GM12878 (cell line): ENCODE results near the gene UHRF1. TPM values are rescaled to one million over a fixed set of nuclear protein-coding genes. Genes with fewer than 3 reads are reported as not detected.
A peak's percentile ranks its signal among the peaks of the same experiment; 100 is the strongest.

ENCODE experiments used
- E2F8 ChIP-seq: fragments of 450-650 bp; IDR thresholded peaks from 2 replicates; pipeline ENCODE4 v1.6.1; 2018; ENCODE audit warnings: mild to moderate bottlenecking, low read depth, moderate library complexity; ENCODE audit not compliant: partially characterized antibody
- EP300 ChIP-seq, 2 experiments: fragments of 150-350 bp in 1 of 2; IDR thresholded peaks; 2 replicates each; pipeline ENCODE4 v1.6.1; 2011 to 2012; ENCODE audit warnings: low read depth in 2 of 2, low read length in 2 of 2, borderline replicate concordance in 1 of 2, improper control_type of control experiment in 1 of 2, inconsistent platforms in 1 of 2; ENCODE audit not compliant: control insufficient read depth in 1 of 2
- FOXK2 ChIP-seq: fragments of 450-650 bp; IDR thresholded peaks from 2 replicates; pipeline ENCODE4 v1.6.1; 2017; ENCODE audit warnings: mild to moderate bottlenecking, moderate library complexity
- GABPA ChIP-seq: IDR thresholded peaks from 2 replicates; pipeline ENCODE4 v1.6.1; 2014; ENCODE audit warnings: antibody characterized with exemption, low read depth, mild to moderate bottlenecking, inconsistent platforms
- NFIC ChIP-seq: IDR thresholded peaks from 2 replicates; pipeline ENCODE4 v1.6.1; 2012; ENCODE audit warnings: low read depth, mild to moderate bottlenecking, inconsistent platforms, low read length, moderate library complexity
- POLR2A ChIP-seq: IDR thresholded peaks from 2 replicates; pipeline ENCODE4 v1.6.1; 2011; ENCODE audit warnings: low read depth, mild to moderate bottlenecking, low read length
- RELB ChIP-seq: fragments of 450-650 bp; IDR thresholded peaks from 2 replicates; pipeline ENCODE4 v1.6.1; 2017; ENCODE audit warnings: low read depth, mild to moderate bottlenecking, moderate library complexity
- SREBF1 ChIP-seq: IDR thresholded peaks from 2 replicates; pipeline ENCODE4 v1.6.1; 2012; ENCODE audit warnings: mild to moderate bottlenecking, low read length
- STAT3 ChIP-seq: IDR thresholded peaks from 2 replicates; pipeline ENCODE4 v1.6.1; 2011; ENCODE audit warnings: low read depth, low read length, improper control_type of control experiment
- SUPT20H ChIP-seq: IDR thresholded peaks from 2 replicates; pipeline ENCODE4 v1.6.1; 2011; ENCODE audit warnings: low read depth, mild to moderate bottlenecking, low read length, moderate library complexity, borderline replicate concordance; ENCODE audit not compliant: control insufficient read depth
- ZNF274 ChIP-seq: IDR thresholded peaks from one replicate; pipeline ENCODE4 v1.8.0; 2011; ENCODE audit not compliant: insufficient read length, insufficient read depth
- polyA plus RNA-seq, 11 experiments: library from polyadenylated mRNA; depleted of rRNA in 4 of 11; unstranded in 6 of 11; stranded (reverse) in 5 of 11; fragments of >200 nt; fragmentation: Nextera tagmentation in 4 of 11; fragmentation: Illumina TruSeq in 1 of 11; extraction: Ambion mirVana in 4 of 11; extraction: Trizol in 1 of 11; gene quantifications; 1 replicate in 1 of 11; 2 replicates in 10 of 11; pipeline versions ENCODE4 v1.2.1 to v1.2.3, GENCODE V29; 2011 to 2016; ENCODE audit warnings: inconsistent platforms in 2 of 11, missing spikeins in 2 of 11, low read depth in 1 of 11
- total RNA-seq, 4 experiments: library from RNA; depleted of rRNA in 3 of 4; stranded (reverse); fragments of >200 nt in 3 of 4; fragmentation: Illumina TruSeq in 1 of 4; extraction: Trizol in 1 of 4; gene quantifications; 2 replicates each; pipeline versions ENCODE4 v1.2.1 to v1.2.3, GENCODE V29; 2013 to 2021
- TF ChIP-seq, protein P1 (sequence below): fragments of 450-650 bp; formaldehyde crosslinking; IDR thresholded peaks from 2 replicates; pipeline ENCODE4 v1.5.0; 2022; ENCODE audit warnings: mild to moderate bottlenecking, missing genetic modification characterization
- TF ChIP-seq, protein P2 (sequence below): fragments of 150-350 bp; IDR thresholded peaks from 2 replicates; pipeline ENCODE4 v1.6.1; 2016; ENCODE audit warnings: low read depth, low read length

The UHRF1 gene
- total and polyA plus RNA-seq, 10 of the 15 experiments (the other 5 are each of a cell fraction or from before 2014, with no cell fraction given), result 13.0 to 109 (median 37.7) TPM

GRCh38 chr19:4968462-4969291, 59.4 kb downstream of the UHRF1 start, which contains the start of gene KDM4B (continued):
- no peak for TF ChIP-seq E2F8
- no peak for TF ChIP-seq RELB
- no peak; the same call in none of the 2 replicates for TF ChIP-seq FOXK2
- no peak for TF ChIP-seq NFIC
- no peak for TF ChIP-seq EP300 (IDR thresholded peaks at IDR 0.05; ENCODE audit: borderline replicate concordance in 1 of 2, control insufficient read depth in 1 of 2, low read depth in 2 of 2, low read length in 2 of 2)
- TF ChIP-seq GABPA, result no peak
- TF ChIP-seq STAT3, result no peak
- TF ChIP-seq, protein P1, sequence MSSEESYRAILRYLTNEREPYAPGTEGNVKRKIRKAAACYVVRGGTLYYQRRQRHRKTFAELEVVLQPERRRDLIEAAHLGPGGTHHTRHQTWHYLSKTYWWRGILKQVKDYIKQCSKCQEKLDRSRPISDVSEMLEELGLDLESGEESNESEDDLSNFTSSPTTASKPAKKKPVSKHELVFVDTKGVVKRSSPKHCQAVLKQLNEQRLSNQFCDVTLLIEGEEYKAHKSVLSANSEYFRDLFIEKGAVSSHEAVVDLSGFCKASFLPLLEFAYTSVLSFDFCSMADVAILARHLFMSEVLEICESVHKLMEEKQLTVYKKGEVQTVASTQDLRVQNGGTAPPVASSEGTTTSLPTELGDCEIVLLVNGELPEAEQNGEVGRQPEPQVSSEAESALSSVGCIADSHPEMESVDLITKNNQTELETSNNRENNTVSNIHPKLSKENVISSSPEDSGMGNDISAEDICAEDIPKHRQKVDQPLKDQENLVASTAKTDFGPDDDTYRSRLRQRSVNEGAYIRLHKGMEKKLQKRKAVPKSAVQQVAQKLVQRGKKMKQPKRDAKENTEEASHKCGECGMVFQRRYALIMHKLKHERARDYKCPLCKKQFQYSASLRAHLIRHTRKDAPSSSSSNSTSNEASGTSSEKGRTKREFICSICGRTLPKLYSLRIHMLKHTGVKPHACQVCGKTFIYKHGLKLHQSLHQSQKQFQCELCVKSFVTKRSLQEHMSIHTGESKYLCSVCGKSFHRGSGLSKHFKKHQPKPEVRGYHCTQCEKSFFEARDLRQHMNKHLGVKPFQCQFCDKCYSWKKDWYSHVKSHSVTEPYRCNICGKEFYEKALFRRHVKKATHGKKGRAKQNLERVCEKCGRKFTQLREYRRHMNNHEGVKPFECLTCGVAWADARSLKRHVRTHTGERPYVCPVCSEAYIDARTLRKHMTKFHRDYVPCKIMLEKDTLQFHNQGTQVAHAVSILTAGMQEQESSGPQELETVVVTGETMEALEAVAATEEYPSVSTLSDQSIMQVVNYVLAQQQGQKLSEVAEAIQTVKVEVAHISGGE (CRISPR knock-in tag), result no peak
- peak; percentile 98 for TF ChIP-seq POLR2A
- TF ChIP-seq, protein P2, sequence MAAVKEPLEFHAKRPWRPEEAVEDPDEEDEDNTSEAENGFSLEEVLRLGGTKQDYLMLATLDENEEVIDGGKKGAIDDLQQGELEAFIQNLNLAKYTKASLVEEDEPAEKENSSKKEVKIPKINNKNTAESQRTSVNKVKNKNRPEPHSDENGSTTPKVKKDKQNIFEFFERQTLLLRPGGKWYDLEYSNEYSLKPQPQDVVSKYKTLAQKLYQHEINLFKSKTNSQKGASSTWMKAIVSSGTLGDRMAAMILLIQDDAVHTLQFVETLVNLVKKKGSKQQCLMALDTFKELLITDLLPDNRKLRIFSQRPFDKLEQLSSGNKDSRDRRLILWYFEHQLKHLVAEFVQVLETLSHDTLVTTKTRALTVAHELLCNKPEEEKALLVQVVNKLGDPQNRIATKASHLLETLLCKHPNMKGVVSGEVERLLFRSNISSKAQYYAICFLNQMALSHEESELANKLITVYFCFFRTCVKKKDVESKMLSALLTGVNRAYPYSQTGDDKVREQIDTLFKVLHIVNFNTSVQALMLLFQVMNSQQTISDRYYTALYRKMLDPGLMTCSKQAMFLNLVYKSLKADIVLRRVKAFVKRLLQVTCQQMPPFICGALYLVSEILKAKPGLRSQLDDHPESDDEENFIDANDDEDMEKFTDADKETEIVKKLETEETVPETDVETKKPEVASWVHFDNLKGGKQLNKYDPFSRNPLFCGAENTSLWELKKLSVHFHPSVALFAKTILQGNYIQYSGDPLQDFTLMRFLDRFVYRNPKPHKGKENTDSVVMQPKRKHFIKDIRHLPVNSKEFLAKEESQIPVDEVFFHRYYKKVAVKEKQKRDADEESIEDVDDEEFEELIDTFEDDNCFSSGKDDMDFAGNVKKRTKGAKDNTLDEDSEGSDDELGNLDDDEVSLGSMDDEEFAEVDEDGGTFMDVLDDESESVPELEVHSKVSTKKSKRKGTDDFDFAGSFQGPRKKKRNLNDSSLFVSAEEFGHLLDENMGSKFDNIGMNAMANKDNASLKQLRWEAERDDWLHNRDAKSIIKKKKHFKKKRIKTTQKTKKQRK, result peak; percentile 96
- no peak for TF ChIP-seq SUPT20H
- TF ChIP-seq ZNF274, result no peak
- no peak for TF ChIP-seq SREBF1
